WTC11 (cell line): Measurements from ENCODE around the gene HVCN1. TPM values are rescaled to one million over a fixed set of nuclear protein-coding genes. Genes with fewer than 3 reads are reported as not detected.

Source experiments
- ATAC-seq: fragments of 200-7000 bp; cut with Tn5 transposase; 2 replicates; pipeline ENCODE4 v1.10.0; 2021; ENCODE audit warnings: mild to moderate bottlenecking, moderate library complexity
- CTCF ChIA-PET: fragments of 300-600 bp; sonication (Branson Sonifier 250); formaldehyde crosslinking; loops from one replicate; lab custom pipeline; 2021; ENCODE audit warnings: antibody characterized with exemption; lab: Charles Lee
- POLR2A ChIA-PET: fragments of 350-600 bp; sonication (Branson Sonifier 250); formaldehyde crosslinking; loops from one replicate; lab custom pipeline; 2021; ENCODE audit warnings: antibody characterized with exemption; lab: Charles Lee
- DNase-seq: peaks from one replicate; pipeline ENCODE4 v3.0.0; 2021; ENCODE audit warnings: low spot score
- H3K27ac Mint-ChIP-seq: 2 replicates; pipeline ENCODE4 v1.8.0; 2021; ENCODE audit warnings: mixed read lengths
- H3K27me3 Mint-ChIP-seq: 2 replicates; pipeline ENCODE4 v1.8.0; 2021; ENCODE audit warnings: low read depth, mild to moderate bottlenecking, moderate library complexity, mixed read lengths
- H3K36me3 Mint-ChIP-seq: 2 replicates; pipeline ENCODE4 v1.8.0; 2021; ENCODE audit warnings: mixed read lengths
- H3K4me1 Mint-ChIP-seq: 2 replicates; pipeline ENCODE4 v1.8.0; 2022; ENCODE audit warnings: mixed read lengths
- H3K4me3 Mint-ChIP-seq: 2 replicates; pipeline ENCODE4 v1.8.0; 2021; ENCODE audit warnings: mild to moderate bottlenecking, moderate library complexity, mixed read lengths
- H3K9me3 Mint-ChIP-seq: 2 replicates; pipeline ENCODE4 v1.8.0; 2021; ENCODE audit warnings: mixed read lengths
- EMX1 ChIP-seq: fragments of 250-450 bp; sonication (Bioruptor Pico); IDR thresholded peaks from 2 replicates; pipeline ENCODE4 v1.8.0; 2021; ENCODE audit warnings: mild to moderate bottlenecking
- FOXK1 ChIP-seq: sonication (generic); formaldehyde crosslinking; IDR thresholded peaks from 2 replicates; pipeline ENCODE4 v1.8.0; 2022; ENCODE audit warnings: mild to moderate bottlenecking, moderate library complexity, missing genetic modification reagents
- FOXP1 ChIP-seq: sonication (generic); formaldehyde crosslinking; IDR thresholded peaks from 2 replicates; pipeline ENCODE4 v1.8.0; 2022; ENCODE audit warnings: missing genetic modification reagents, mild to moderate bottlenecking, moderate library complexity, borderline replicate concordance
- NR1H2 ChIP-seq: sonication (generic); formaldehyde crosslinking; IDR thresholded peaks from 2 replicates; pipeline ENCODE4 v1.9.0; 2021; ENCODE audit warnings: mild to moderate bottlenecking, moderate library complexity, missing genetic modification reagents
- RELA ChIP-seq: sonication (generic); formaldehyde crosslinking; IDR thresholded peaks from 2 replicates; pipeline ENCODE4 v1.8.1; 2022; ENCODE audit warnings: missing genetic modification reagents, mild to moderate bottlenecking, borderline replicate concordance
- SMAD4 ChIP-seq: sonication (generic); formaldehyde crosslinking; IDR thresholded peaks from 2 replicates; pipeline ENCODE4 v1.8.0; 2022; ENCODE audit warnings: mild to moderate bottlenecking, missing genetic modification reagents
- SOX15 ChIP-seq: fragments of 250-450 bp; sonication (Bioruptor Pico); IDR thresholded peaks from 2 replicates; pipeline ENCODE4 v1.9.0; 2021; ENCODE audit warnings: mild to moderate bottlenecking
- ZNF121 ChIP-seq: sonication (generic); formaldehyde crosslinking; IDR thresholded peaks from 2 replicates; pipeline ENCODE4 v1.8.0; 2023; ENCODE audit warnings: missing genetic modification reagents
- ZNF317 ChIP-seq: sonication (generic); formaldehyde crosslinking; IDR thresholded peaks from 2 replicates; pipeline ENCODE4 v1.8.1; 2023; ENCODE audit warnings: low read depth, mild to moderate bottlenecking, moderate library complexity, missing genetic modification reagents, borderline replicate concordance
- ZNF396 ChIP-seq: fragments of 250-450 bp; sonication (Bioruptor Pico); IDR thresholded peaks from 2 replicates; pipeline ENCODE4 v1.8.0; 2021; ENCODE audit warnings: mild to moderate bottlenecking, moderate library complexity, borderline replicate concordance
- total RNA-seq: library from RNA; stranded (reverse); gene quantifications from 3 replicates; pipeline ENCODE4 v1.2.3, GENCODE V29; 2021
- TF ChIP-seq, protein P1 (sequence below): sonication (generic); formaldehyde crosslinking; IDR thresholded peaks from 2 replicates; pipeline ENCODE4 v1.8.1; 2023; ENCODE audit warnings: mild to moderate bottlenecking, missing genetic modification reagents
- TF ChIP-seq, protein P2 (sequence below): fragments of 250-450 bp; sonication (Bioruptor Pico); IDR thresholded peaks from 2 replicates; pipeline ENCODE4 v1.9.0; 2021; ENCODE audit warnings: mild to moderate bottlenecking
- TF ChIP-seq, protein P3 (sequence below): sonication (generic); formaldehyde crosslinking; IDR thresholded peaks from 2 replicates; pipeline ENCODE4 v1.8.0; 2022; ENCODE audit warnings: mild to moderate bottlenecking, missing genetic modification reagents
- TF ChIP-seq, protein P4 (sequence below): sonication (generic); formaldehyde crosslinking; IDR thresholded peaks from 2 replicates; pipeline ENCODE4 v1.8.1; 2022; ENCODE audit warnings: low read depth, mild to moderate bottlenecking, moderate library complexity, missing genetic modification reagents, borderline replicate concordance
- TF ChIP-seq, protein P5 (sequence below): sonication (generic); formaldehyde crosslinking; IDR thresholded peaks from 2 replicates; pipeline ENCODE4 v1.8.0; 2022; ENCODE audit warnings: mild to moderate bottlenecking, missing genetic modification reagents
- TF ChIP-seq, protein P6 (sequence below): sonication (generic); formaldehyde crosslinking; IDR thresholded peaks from 2 replicates; pipeline ENCODE4 v1.8.1; 2023; ENCODE audit warnings: mild to moderate bottlenecking, missing genetic modification reagents, moderate library complexity
- TF ChIP-seq, protein P7 (sequence below): sonication (generic); formaldehyde crosslinking; IDR thresholded peaks from 2 replicates; pipeline ENCODE4 v1.8.0; 2023; ENCODE audit warnings: missing genetic modification reagents, mild to moderate bottlenecking, borderline replicate concordance
- TF ChIP-seq, protein P8 (sequence below): sonication (generic); formaldehyde crosslinking; IDR thresholded peaks from 2 replicates; pipeline ENCODE4 v1.8.1; 2023; ENCODE audit warnings: mild to moderate bottlenecking, missing genetic modification reagents
- TF ChIP-seq, protein P9 (sequence below): sonication (generic); formaldehyde crosslinking; conservative IDR thresholded peaks from 2 replicates; pipeline ENCODE4 v1.8.1; 2023; ENCODE audit warnings: mild to moderate bottlenecking, low read depth, missing genetic modification reagents, moderate library complexity

HVCN1 gene
- total RNA-seq, 1 experiment from 2014 or later: 5.7 TPM

DNA sequence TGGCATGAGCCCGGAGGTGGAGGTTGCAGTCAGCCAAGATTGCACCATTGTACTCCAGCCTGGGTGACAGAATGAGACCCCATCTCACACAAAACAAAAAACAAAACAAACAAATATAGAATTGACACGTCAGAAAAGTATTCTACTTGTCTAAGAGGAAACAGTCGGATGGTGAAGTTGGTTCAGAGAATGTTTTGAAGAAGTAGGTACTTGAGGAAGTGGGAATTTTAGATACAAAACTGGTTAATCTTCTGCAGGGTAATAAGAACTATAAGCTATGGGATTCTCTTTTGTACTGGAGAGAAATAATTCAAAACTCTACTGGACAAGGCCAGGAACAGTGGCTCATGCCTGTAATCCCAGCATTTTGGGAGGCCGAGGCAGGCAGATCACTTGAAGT, 89.6 kb downstream of the HVCN1 start:
- no peaks in the 10 kb centered on the region for H3K9me3 Mint-ChIP-seq
- ChIA-PET POLR2A (interaction anchor here (0.7 kb wide), 1 partner anchor 318 kb away, joined by 4 read pairs; no protein-coding TSS in a partner anchor), CTCF (interaction anchor here (0.6 to 6.4 kb wide), 2 partner anchors 149 to 885 kb away, joined by 3 to 55 read pairs; partner anchors contain the start of gene ARPC3)
- H3K4me1 Mint-ChIP-seq: no peaks in the 10 kb centered on the region
- H3K27ac Mint-ChIP-seq: no peak overlapping the region
- H3K36me3 Mint-ChIP-seq: no peaks in the 10 kb centered on the region
- ATAC-seq (no peak), DNase-seq (no peak)
- no peaks in the 10 kb centered on the region for H3K27me3 Mint-ChIP-seq
- TF ChIP-seq ZNF396 (CRISPR knock-in tag): no peak
- TF ChIP-seq, protein P1, sequence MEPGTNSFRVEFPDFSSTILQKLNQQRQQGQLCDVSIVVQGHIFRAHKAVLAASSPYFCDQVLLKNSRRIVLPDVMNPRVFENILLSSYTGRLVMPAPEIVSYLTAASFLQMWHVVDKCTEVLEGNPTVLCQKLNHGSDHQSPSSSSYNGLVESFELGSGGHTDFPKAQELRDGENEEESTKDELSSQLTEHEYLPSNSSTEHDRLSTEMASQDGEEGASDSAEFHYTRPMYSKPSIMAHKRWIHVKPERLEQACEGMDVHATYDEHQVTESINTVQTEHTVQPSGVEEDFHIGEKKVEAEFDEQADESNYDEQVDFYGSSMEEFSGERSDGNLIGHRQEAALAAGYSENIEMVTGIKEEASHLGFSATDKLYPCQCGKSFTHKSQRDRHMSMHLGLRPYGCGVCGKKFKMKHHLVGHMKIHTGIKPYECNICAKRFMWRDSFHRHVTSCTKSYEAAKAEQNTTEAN (CRISPR knock-in tag): no peak
- TF ChIP-seq ZNF121 (CRISPR knock-in tag): no peak
- TF ChIP-seq, protein P2, sequence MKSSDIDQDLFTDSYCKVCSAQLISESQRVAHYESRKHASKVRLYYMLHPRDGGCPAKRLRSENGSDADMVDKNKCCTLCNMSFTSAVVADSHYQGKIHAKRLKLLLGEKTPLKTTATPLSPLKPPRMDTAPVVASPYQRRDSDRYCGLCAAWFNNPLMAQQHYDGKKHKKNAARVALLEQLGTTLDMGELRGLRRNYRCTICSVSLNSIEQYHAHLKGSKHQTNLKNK (CRISPR knock-in tag): no peak
- no peak for TF ChIP-seq FOXP1 (CRISPR knock-in tag)
- TF ChIP-seq, protein P3, sequence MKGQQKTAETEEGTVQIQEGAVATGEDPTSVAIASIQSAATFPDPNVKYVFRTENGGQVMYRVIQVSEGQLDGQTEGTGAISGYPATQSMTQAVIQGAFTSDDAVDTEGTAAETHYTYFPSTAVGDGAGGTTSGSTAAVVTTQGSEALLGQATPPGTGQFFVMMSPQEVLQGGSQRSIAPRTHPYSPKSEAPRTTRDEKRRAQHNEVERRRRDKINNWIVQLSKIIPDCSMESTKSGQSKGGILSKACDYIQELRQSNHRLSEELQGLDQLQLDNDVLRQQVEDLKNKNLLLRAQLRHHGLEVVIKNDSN (CRISPR knock-in tag): no peak
- TF ChIP-seq, protein P4, sequence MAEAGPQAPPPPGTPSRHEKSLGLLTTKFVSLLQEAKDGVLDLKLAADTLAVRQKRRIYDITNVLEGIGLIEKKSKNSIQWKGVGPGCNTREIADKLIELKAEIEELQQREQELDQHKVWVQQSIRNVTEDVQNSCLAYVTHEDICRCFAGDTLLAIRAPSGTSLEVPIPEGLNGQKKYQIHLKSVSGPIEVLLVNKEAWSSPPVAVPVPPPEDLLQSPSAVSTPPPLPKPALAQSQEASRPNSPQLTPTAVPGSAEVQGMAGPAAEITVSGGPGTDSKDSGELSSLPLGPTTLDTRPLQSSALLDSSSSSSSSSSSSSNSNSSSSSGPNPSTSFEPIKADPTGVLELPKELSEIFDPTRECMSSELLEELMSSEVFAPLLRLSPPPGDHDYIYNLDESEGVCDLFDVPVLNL (CRISPR knock-in tag): no peak
- no peak for TF ChIP-seq RELA (CRISPR knock-in tag)
- TF ChIP-seq EMX1 (CRISPR knock-in tag): no peak
- no peak for TF ChIP-seq SMAD4 (CRISPR knock-in tag)
- TF ChIP-seq ZNF317 (CRISPR knock-in tag): no peak
- TF ChIP-seq, protein P5, sequence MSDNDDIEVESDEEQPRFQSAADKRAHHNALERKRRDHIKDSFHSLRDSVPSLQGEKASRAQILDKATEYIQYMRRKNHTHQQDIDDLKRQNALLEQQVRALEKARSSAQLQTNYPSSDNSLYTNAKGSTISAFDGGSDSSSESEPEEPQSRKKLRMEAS (CRISPR knock-in tag): no peak
- no peak for TF ChIP-seq NR1H2 (CRISPR knock-in tag)
- TF ChIP-seq, protein P6, sequence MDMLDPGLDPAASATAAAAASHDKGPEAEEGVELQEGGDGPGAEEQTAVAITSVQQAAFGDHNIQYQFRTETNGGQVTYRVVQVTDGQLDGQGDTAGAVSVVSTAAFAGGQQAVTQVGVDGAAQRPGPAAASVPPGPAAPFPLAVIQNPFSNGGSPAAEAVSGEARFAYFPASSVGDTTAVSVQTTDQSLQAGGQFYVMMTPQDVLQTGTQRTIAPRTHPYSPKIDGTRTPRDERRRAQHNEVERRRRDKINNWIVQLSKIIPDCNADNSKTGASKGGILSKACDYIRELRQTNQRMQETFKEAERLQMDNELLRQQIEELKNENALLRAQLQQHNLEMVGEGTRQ (CRISPR knock-in tag): no peak
- no peak for TF ChIP-seq FOXK1
- TF ChIP-seq, protein P7, sequence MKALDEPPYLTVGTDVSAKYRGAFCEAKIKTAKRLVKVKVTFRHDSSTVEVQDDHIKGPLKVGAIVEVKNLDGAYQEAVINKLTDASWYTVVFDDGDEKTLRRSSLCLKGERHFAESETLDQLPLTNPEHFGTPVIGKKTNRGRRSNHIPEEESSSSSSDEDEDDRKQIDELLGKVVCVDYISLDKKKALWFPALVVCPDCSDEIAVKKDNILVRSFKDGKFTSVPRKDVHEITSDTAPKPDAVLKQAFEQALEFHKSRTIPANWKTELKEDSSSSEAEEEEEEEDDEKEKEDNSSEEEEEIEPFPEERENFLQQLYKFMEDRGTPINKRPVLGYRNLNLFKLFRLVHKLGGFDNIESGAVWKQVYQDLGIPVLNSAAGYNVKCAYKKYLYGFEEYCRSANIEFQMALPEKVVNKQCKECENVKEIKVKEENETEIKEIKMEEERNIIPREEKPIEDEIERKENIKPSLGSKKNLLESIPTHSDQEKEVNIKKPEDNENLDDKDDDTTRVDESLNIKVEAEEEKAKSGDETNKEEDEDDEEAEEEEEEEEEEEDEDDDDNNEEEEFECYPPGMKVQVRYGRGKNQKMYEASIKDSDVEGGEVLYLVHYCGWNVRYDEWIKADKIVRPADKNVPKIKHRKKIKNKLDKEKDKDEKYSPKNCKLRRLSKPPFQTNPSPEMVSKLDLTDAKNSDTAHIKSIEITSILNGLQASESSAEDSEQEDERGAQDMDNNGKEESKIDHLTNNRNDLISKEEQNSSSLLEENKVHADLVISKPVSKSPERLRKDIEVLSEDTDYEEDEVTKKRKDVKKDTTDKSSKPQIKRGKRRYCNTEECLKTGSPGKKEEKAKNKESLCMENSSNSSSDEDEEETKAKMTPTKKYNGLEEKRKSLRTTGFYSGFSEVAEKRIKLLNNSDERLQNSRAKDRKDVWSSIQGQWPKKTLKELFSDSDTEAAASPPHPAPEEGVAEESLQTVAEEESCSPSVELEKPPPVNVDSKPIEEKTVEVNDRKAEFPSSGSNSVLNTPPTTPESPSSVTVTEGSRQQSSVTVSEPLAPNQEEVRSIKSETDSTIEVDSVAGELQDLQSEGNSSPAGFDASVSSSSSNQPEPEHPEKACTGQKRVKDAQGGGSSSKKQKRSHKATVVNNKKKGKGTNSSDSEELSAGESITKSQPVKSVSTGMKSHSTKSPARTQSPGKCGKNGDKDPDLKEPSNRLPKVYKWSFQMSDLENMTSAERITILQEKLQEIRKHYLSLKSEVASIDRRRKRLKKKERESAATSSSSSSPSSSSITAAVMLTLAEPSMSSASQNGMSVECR (CRISPR knock-in tag): no peak
- no peak for TF ChIP-seq SOX15 (CRISPR knock-in tag)
- TF ChIP-seq, protein P8, sequence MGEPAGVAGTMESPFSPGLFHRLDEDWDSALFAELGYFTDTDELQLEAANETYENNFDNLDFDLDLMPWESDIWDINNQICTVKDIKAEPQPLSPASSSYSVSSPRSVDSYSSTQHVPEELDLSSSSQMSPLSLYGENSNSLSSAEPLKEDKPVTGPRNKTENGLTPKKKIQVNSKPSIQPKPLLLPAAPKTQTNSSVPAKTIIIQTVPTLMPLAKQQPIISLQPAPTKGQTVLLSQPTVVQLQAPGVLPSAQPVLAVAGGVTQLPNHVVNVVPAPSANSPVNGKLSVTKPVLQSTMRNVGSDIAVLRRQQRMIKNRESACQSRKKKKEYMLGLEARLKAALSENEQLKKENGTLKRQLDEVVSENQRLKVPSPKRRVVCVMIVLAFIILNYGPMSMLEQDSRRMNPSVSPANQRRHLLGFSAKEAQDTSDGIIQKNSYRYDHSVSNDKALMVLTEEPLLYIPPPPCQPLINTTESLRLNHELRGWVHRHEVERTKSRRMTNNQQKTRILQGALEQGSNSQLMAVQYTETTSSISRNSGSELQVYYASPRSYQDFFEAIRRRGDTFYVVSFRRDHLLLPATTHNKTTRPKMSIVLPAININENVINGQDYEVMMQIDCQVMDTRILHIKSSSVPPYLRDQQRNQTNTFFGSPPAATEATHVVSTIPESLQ (CRISPR knock-in tag): no peak
- TF ChIP-seq, protein P9, sequence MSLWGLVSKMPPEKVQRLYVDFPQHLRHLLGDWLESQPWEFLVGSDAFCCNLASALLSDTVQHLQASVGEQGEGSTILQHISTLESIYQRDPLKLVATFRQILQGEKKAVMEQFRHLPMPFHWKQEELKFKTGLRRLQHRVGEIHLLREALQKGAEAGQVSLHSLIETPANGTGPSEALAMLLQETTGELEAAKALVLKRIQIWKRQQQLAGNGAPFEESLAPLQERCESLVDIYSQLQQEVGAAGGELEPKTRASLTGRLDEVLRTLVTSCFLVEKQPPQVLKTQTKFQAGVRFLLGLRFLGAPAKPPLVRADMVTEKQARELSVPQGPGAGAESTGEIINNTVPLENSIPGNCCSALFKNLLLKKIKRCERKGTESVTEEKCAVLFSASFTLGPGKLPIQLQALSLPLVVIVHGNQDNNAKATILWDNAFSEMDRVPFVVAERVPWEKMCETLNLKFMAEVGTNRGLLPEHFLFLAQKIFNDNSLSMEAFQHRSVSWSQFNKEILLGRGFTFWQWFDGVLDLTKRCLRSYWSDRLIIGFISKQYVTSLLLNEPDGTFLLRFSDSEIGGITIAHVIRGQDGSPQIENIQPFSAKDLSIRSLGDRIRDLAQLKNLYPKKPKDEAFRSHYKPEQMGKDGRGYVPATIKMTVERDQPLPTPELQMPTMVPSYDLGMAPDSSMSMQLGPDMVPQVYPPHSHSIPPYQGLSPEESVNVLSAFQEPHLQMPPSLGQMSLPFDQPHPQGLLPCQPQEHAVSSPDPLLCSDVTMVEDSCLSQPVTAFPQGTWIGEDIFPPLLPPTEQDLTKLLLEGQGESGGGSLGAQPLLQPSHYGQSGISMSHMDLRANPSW: no peak
- no peak overlapping the region for H3K4me3 Mint-ChIP-seq
